Keratinocyte (primary cell): ENCODE results near the gene SLC22A31.

Experiments used
- CTCF ChIP-seq, 3 experiments: IDR thresholded peaks in 1 of 3; conservative IDR thresholded peaks in 1 of 3; optimal IDR thresholded peaks in 1 of 3; 2 replicates in 2 of 3; 3 replicates in 1 of 3; pipeline versions ENCODE3 to v1.5.1; 2011; ENCODE audit warnings: low read length in 3 of 3, mild to moderate bottlenecking in 3 of 3, moderate library complexity in 2 of 3, control low read depth in 1 of 3, inconsistent platforms in 1 of 3; ENCODE audit not compliant: insufficient read depth in 2 of 3; ENCODE audit errors: extremely low read depth in 1 of 3
- EZH2 ChIP-seq: IDR thresholded peaks from one replicate; pipeline ENCODE4 v1.6.1; 2012; ENCODE audit warnings: inconsistent platforms, mild to moderate bottlenecking, low read length, moderate library complexity

- TF ChIP-seq CTCF (optimal IDR thresholded peaks at IDR 0.05 in 1 of 3, IDR thresholded peaks at IDR 0.05 in 1 of 3, conservative IDR thresholded peaks at IDR 0.05 in 1 of 3; ENCODE audit: extremely low read depth in 1 of 3, insufficient read depth in 2 of 3, low read length in 3 of 3) (no peak), EZH2 (no peak)
Observed at GRCh38 chr16:89153848-89154271, 46.5 kb downstream of the SLC22A31 start.
